NCI-H2196 treated with DMSO at 0.1 percent for 48 hours (cell line): ENCODE data around the gene GTPBP3.

Source experiments
- DNase-seq: peaks from one replicate; lab custom pipeline; 2025; ENCODE audit not compliant: unreplicated experiment; lab: John Stamatoyannopoulos, UW

Gene GTPBP3

DNA sequence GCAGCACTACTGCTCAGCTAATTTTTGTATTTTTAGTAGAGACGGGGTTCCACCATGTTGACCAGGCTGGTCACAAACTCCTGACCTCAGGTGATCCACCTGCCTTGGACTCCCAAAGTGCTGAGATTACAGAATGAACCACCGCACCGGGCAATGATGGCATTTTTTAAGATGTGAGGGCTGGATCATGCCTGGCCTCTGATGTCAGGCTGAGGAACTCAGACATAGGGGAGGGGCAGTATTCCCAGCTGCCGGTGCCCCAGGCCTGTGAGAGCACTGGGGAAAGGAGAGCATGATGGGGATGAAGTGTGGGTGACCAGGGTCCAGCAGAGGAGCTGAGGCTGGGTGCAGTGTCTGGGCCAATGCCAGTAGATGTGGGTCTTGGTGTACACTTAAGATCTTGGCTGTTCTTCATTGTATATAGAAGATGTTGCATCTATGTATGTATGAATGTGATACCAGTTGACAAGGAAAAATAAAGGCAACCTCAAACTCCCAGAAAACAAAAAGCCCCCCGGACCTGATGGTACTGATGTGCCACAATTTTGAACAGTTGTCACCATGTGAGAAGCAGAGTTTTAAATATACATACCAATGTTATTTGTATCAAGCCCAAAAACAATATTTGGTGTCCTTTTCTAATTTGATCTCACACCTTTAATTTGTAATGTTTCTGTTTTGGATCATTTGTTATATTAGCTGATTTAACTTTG, 43.2 kb downstream of the GTPBP3 start:
- no peak for DNase-seq

DNA sequence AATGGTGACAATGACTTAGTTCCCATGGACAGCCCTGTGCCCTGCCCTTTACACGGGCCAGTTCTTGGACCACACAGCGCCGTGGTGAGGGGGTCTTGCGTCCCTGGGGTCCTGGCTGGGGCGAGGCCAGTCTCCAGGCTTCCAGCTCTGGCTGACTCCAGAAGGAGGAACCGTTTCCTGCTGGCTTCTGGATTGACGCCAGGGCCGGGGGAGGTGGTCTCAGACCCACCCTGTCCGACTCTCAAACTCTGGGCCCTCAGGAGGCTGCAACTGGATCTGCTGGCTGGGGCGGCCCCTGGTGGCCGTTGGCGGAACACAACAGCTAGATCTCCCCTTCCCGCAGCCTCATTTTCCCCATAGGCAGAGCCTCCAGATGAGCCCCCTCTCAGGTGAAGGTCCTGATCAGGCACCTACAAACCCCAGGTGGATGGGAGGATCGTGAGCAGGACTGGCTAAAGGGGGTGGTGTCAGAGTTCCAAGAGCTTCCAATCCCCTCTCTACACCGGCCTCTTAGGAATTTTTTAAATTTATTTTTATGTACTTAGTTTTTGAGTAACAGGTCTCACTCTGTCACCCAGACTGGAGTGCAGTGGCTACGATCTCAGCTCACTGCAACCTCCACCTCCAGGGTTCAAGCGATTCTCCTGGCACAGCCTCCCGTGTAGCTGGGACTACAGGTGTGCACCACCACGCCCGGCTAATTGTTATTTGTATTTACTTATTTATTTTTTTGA, 48.7 kb downstream of the GTPBP3 start:
- no peak for DNase-seq

DNA sequence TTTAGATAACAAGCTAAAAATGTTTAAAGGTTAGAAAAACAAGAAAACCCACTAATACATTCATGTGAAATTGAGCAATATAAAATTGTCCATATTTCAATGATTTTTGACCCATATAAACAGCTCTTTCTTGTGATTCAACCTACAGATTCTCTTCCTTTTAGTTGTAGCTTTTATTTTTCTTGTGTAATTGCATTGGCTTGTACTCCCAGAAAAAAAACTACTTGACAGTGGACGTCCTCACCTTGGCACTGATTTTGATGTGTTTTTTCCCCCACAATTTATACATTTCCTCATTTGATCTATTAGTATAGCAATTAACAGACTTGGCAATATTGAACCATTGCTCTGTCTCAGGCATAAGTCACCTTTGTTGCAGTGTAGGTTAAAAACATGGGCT, 51.9 kb downstream of the GTPBP3 start:
- no peak for DNase-seq

DNA sequence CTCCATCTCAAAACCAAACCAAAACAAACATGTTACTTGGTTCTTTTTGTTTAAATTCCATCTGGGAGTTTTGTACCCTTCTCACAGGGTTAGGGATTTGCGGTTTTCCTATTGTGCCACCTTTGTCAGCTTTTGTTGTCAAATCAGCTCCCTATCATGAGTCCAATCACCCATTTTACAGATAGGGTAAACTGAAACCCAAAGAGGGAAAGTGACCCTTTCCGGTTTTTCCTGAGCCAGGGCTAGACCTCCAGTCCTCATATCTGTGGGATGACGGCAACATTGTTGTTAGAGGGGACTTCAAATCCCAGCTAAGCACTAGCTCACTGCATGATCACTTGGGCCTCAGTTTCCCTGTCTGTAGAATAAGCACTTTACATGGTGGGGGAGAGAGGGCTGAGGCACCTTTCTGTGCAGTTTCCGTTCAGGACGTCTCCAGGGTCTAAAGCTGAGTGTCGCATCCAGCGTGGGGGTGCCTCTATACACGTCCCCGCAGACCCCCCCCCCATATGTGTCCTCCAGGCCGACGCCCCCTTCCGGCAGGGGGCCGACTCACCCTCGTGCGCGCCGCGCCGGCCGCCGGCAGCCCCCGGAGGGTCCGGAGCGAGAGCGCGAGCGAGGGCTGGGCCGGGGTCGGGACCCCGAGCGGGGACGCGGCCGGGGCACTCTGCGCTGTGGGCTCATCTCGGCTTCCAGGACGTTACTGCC, 52.8 kb downstream of the GTPBP3 start:
- no peak for DNase-seq

DNA sequence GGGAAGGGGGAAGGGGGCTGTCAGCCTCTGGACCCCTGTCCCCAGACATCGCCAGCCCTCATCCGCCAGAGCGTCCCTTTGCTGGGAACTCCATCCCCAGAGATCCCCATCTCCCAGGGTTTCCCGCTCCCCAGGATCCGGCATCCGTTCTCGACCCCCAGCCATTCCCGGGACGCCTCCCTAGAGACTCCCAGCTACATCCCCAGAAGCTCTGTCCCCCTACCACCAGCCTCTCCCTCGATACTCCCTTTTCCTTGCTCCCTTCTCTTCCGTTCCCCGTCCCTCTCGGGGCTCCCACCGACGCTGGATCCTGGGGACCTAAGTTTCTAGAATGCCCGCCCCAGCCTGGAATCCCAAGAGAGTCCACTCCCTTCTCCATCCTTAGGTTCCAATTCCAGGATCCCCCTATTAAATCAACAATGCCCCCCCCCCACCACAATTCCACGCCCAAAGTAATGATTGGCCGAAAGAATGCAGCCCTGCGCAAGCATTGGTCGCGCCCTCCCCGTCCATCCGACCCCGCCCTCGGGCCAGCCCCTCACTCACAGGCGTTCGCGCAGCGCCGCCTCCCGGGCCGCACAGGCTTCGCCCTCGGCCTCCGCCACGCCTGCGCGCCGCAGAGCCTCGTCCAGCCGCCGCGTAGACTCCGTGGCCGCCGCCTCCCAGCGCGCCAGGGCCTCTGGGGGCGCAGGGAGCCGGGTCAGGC, 53.5 kb downstream of the GTPBP3 start:
- DNase-seq, result peak; percentile 84

DNA sequence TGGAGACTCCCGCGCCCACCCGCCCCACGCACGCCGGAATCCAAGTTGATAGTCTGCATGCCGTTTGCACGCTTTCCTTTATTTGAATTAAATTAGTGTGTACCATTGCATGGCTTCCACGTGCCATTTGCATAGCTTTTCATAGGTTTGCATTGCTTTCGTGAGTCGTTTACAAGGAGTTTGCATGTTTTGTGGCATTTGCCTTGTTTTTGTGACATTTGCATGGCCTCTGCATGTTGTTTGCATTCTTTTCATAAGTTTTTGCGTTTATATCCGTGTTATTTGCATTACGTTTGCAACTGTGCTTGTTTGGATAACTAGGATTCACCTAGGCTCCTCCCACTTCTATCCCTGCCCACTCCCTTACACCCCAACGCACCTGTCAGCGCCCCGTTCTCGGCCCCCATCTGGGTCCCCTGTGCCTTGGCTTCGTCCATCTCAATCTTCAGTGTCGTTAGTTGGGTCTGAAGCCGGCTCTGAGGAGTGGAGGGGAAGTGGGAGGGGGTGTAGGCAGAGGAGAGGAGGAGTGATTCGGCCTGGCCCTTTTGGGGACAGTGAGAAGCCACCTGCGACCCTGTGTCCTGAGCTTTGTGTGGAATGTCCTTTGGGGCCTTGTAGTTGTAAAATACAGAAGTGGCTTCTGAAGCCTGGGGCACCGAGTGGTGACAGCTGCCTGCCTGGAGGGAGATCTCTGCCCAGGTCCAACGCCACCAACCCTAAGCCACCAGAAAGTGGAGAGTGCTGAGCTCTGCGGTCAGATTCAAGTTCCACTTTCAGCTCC, 54.2 kb downstream of the GTPBP3 start:
- DNase-seq, result no peak
